CD8-positive, alpha-beta memory T cell (primary cell): ENCODE measurements around the gene OGFOD2. TPM values are rescaled to one million over a fixed set of nuclear protein-coding genes. Genes with fewer than 3 reads are reported as not detected.

ENCODE experiments used
- CTCF ChIA-PET: fragments of 350-600 bp; sonication (Branson Sonifier 250); formaldehyde crosslinking; loops from one replicate; lab custom pipeline; 2021; ENCODE audit warnings: antibody characterized with exemption; lab: Charles Lee
- POLR2A ChIA-PET: fragments of 350-600 bp; sonication (Branson Sonifier 250); formaldehyde crosslinking; loops from one replicate; lab custom pipeline; 2021; ENCODE audit warnings: antibody characterized with exemption; lab: Charles Lee
- DNase-seq, 5 donors: peaks; one replicate each; pipeline versions ENCODE4 v3.0.0 to v3.0.0-alpha.2; 2020 to 2022; ENCODE audit warnings: mixed read lengths in 1 of 5
- H3K27ac ChIP-seq: one replicate; pipeline ENCODE4 v1.7.0; 2013; ENCODE audit warnings: low read depth, mild to moderate bottlenecking, low read length, moderate library complexity
- H3K27me3 ChIP-seq: 2 replicates; pipeline ENCODE4 v1.7.0; 2013; ENCODE audit warnings: low read length, mild to moderate bottlenecking; ENCODE audit not compliant: insufficient read depth, poor library complexity, severe bottlenecking
- H3K36me3 ChIP-seq: 2 replicates; pipeline ENCODE4 v1.7.0; 2013; ENCODE audit warnings: mild to moderate bottlenecking, low read length, moderate library complexity; ENCODE audit not compliant: insufficient read depth
- H3K4me1 ChIP-seq: 2 replicates; pipeline ENCODE4 v1.7.0; 2013; ENCODE audit warnings: mild to moderate bottlenecking, low read length, moderate library complexity; ENCODE audit not compliant: insufficient read depth
- H3K4me3 ChIP-seq: 2 replicates; pipeline ENCODE4 v1.7.0; 2013; ENCODE audit warnings: mild to moderate bottlenecking, low read length
- H3K9me3 ChIP-seq: 2 replicates; pipeline ENCODE4 v1.7.0; 2013; ENCODE audit warnings: mild to moderate bottlenecking, low read length
- H3K27ac Mint-ChIP-seq, 8 donors: one replicate each; pipeline ENCODE4 v1.8.0; 2020 to 2021; ENCODE audit warnings: mixed read lengths in 8 of 8, mild to moderate bottlenecking in 6 of 8, inconsistent platforms in 3 of 8, moderate library complexity in 3 of 8
- H3K27me3 Mint-ChIP-seq, 2 donors: one replicate each; pipeline ENCODE4 v1.8.0; 2020 to 2021; ENCODE audit warnings: mixed read lengths in 2 of 2, mild to moderate bottlenecking in 1 of 2, moderate library complexity in 1 of 2
- H3K36me3 Mint-ChIP-seq, 3 donors: one replicate each; pipeline ENCODE4 v1.8.0; 2020 to 2021; ENCODE audit warnings: mixed read lengths in 3 of 3, inconsistent platforms in 1 of 3, mild to moderate bottlenecking in 1 of 3
- H3K4me1 Mint-ChIP-seq, 3 donors: one replicate each; pipeline ENCODE4 v1.8.0; 2020 to 2021; ENCODE audit warnings: mixed read lengths in 3 of 3, inconsistent platforms in 1 of 3, mild to moderate bottlenecking in 1 of 3
- H3K4me3 Mint-ChIP-seq, 7 donors: one replicate each; pipeline ENCODE4 v1.8.0; 2020 to 2021; ENCODE audit warnings: mixed read lengths in 7 of 7, mild to moderate bottlenecking in 6 of 7, moderate library complexity in 4 of 7, inconsistent platforms in 2 of 7
- H3K9me3 Mint-ChIP-seq, 5 donors: one replicate each; pipeline ENCODE4 v1.8.0; 2020 to 2022; ENCODE audit warnings: mixed read lengths in 5 of 5, mild to moderate bottlenecking in 3 of 5, moderate library complexity in 2 of 5, inconsistent platforms in 1 of 5
- polyA plus RNA-seq: library from polyadenylated mRNA; unstranded; fragments of 300-500 nt; fragmentation: Illumina TruSeq; gene quantifications from one replicate; pipeline ENCODE4 v1.2.3, GENCODE V29; 2021
- total RNA-seq, 2 experiments: library from RNA; stranded (reverse); gene quantifications; one replicate each; pipeline ENCODE4 v1.2.3, GENCODE V29; 2021

Gene OGFOD2
- total and polyA plus RNA-seq, 3 experiments from 2014 or later, result 14.9 to 29.5 (median 27.7) TPM

DNA sequence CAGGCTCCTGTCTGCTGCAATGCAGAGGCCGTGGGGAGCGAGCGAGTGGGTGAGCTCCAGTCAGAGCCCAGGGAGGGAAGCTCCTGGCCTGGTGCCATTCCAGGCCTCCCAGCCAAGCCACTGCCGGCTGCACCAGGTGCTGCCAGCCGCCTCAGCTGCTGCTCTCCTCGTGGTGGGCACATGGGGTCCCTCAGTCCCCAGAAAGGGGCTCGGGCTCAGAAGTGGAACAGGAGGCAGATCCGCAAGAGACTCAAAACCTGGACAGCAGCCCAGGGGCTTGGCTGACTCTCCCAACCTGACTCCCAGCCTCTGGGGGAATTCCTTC, 11.1 kb upstream of the OGFOD2 start:
- no peaks in the 10 kb centered on the region for H3K36me3 ChIP-seq
- Mint-ChIP-seq H3K4me1 (peaks cover 5 to 18% (median 9%) of the 10 kb centered on the region in 3 donors), H3K4me3 (no peak overlapping the region), H3K36me3 (peaks cover 0 to 3% (median 0%) of the 10 kb centered on the region in 3 donors), H3K27ac (no peak overlapping the region), H3K27me3 (no peaks in the 10 kb centered on the region), H3K9me3 (no peaks in the 10 kb centered on the region)
- DNase-seq, result no peak
- H3K4me1 ChIP-seq, result peaks cover 14% of the 10 kb centered on the region
- POLR2A ChIA-PET, result no interaction called here
- CTCF ChIA-PET, result interaction anchor here (1.1 kb wide), 1 partner anchor 9 kb away, joined by 3 read pairs; no protein-coding TSS in a partner anchor
- no peak overlapping the region for H3K4me3 ChIP-seq
- H3K27ac ChIP-seq, result no peak overlapping the region
- no peaks in the 10 kb centered on the region for H3K27me3 ChIP-seq
- H3K9me3 ChIP-seq, result no peaks in the 10 kb centered on the region

GRCh38 chr12:122964439-122965257, 10.4 kb upstream of the OGFOD2 start:
- H3K36me3 Mint-ChIP-seq, result peaks cover 0 to 1% (median 0%) of the 10 kb centered on the region in 3 donors
- POLR2A ChIA-PET, result no interaction called here
- H3K9me3 Mint-ChIP-seq, result no peaks in the 10 kb centered on the region
- peak overlapping the region; percentile 54 to 78 (median 69) for H3K4me3 Mint-ChIP-seq
- H3K27ac ChIP-seq, result no peak overlapping the region
- H3K27me3 Mint-ChIP-seq, result no peaks in the 10 kb centered on the region
- no peak overlapping the region for H3K4me3 ChIP-seq
- H3K4me1 Mint-ChIP-seq, result peaks cover 5 to 18% (median 9%) of the 10 kb centered on the region in 3 donors
- H3K36me3 ChIP-seq, result no peaks in the 10 kb centered on the region
- H3K27me3 ChIP-seq, result no peaks in the 10 kb centered on the region
- peak overlapping the region in 3 of 8 donors; percentile 41 to 63 (median 60) for H3K27ac Mint-ChIP-seq
- no peak for DNase-seq
- H3K4me1 ChIP-seq, result peaks cover 14% of the 10 kb centered on the region
- CTCF ChIA-PET, result interaction anchor here (1.0 to 1.1 kb wide), 2 partner anchors 10 to 12 kb away, joined by 3 read pairs; no protein-coding TSS in a partner anchor
- no peaks in the 10 kb centered on the region for H3K9me3 ChIP-seq

DNA sequence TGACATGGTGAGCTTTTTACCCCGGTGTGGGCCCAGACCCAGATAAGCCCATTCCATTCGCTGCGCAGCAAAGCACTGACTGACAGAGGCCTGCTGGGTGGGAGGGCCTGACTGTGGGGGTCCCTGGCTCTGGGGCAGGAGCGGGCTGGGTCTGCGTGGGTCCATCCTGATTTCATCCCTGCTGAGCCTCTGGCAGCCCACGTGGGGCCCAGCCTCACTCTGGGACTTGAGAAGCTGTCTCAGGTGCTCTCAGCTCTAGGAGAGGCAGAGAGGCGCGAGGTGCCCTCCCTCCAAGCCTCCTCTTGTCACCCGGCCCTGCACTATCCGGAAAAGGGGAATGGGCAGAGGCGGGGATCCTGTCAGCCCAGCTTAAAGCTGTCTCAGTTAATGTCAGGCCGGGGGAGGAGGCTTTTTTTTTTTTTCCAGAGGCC, 9.7 kb upstream of the OGFOD2 start:
- CTCF ChIA-PET, result interaction anchor here (1.0 kb wide), 1 partner anchor 13 kb away, joined by 3 read pairs; no protein-coding TSS in a partner anchor

DNA sequence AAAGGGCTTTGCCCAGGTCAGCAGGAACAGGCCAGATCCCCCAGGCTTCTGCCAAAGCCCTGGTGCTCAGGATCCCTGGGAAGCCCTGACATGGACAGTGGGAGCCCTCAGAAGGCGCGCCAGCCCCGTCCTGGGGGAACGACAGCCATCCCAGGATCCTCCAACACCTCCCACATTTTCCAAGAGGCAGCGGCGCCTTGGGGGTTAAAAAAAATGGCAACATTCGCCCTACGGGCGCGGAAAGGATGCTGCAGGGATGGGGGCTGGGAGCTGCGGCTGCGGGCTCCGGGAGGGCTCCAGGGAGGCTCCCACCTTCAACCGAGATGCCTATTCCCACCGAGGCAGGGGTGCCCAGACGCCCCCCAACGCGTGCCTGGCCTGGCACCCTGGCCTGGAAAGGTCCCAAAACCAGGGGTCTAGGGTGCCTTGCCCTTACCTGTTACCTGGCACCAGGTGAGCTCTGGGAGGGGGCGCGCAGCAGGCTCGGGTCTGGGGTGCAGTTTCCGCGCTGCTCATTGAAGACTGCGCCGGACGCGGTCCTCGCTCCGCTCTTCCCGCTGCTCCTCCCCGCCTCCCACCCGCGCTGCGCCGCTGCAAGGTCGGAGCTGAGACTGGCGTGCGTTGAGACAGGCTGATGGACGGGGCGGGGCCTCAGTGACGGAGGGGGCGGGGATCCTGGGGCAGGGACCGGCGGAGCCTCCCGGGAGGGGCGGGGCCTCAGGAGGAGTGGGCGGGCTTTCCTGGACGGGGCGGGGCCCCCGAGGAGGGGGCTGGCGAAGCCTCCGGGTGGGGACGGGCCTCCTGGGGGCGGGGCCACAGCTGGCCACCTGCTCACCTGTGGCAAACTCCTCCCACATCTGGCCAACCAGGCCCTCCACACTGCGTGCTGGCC, 8.9 kb upstream of the OGFOD2 start, which contains the start of gene ABCB9:
Gene ABCB9 (minus strand): TSS at position 613 of the 892 bp plus-strand sequence. CDS start 6,228 bp downstream, outside the sequence.
- H3K36me3 Mint-ChIP-seq, result no peaks in the 10 kb centered on the region
- H3K27me3 Mint-ChIP-seq, result no peaks in the 10 kb centered on the region
- Histone ChIP-seq H3K27ac (no peak within 1 kb of the TSS), H3K9me3 (no peaks in the 10 kb centered on the region), H3K4me3 (peak within 1 kb of the TSS; percentile 56), H3K4me1 (peaks cover 14% of the 10 kb centered on the region), H3K36me3 (no peaks in the 10 kb centered on the region), H3K27me3 (no peaks in the 10 kb centered on the region)
- peak within 1 kb of the TSS; percentile 25 to 83 (median 72) for H3K4me3 Mint-ChIP-seq
- peaks cover 5 to 18% (median 9%) of the 10 kb centered on the region in 3 donors for H3K4me1 Mint-ChIP-seq
- H3K9me3 Mint-ChIP-seq, result no peaks in the 10 kb centered on the region
- H3K27ac Mint-ChIP-seq, result peak within 1 kb of the TSS in 6 of 8 donors; percentile 7 to 89 (median 76)
- peak; percentile 83 to 97 (median 93) for DNase-seq
- CTCF ChIA-PET, result interaction anchor here (0.6 to 1.8 kb wide), 4 partner anchors 9 to 246 kb away, joined by 3 to 5 read pairs (median 4); partner anchors contain the start of genes CCDC62 and OGFOD2
- POLR2A ChIA-PET, result interaction anchor here (0.6 to 1.5 kb wide), 8 partner anchors 8 to 267 kb away, joined by 3 to 6 read pairs (median 4); partner anchors contain the start of genes ARL6IP4, MPHOSPH9, MTRFR and OGFOD2

More for the DNA sequence above, 9.7 kb upstream of the OGFOD2 start:
- no peaks in the 10 kb centered on the region for H3K27me3 Mint-ChIP-seq
- no peak overlapping the region for H3K27ac ChIP-seq
- peak overlapping the region in 3 of 7 donors; percentile 14 to 72 (median 15) for H3K4me3 Mint-ChIP-seq
- peak overlapping the region; percentile 56 for H3K4me3 ChIP-seq
- H3K9me3 Mint-ChIP-seq, result no peaks in the 10 kb centered on the region
- H3K4me1 Mint-ChIP-seq, result peaks cover 5 to 18% (median 9%) of the 10 kb centered on the region in 3 donors
- no peaks in the 10 kb centered on the region for H3K27me3 ChIP-seq
- H3K4me1 ChIP-seq, result peaks cover 14% of the 10 kb centered on the region
- POLR2A ChIA-PET, result no interaction called here
- H3K27ac Mint-ChIP-seq, result no peak overlapping the region
- H3K36me3 Mint-ChIP-seq, result peaks cover 0 to under 1% (median 0%) of the 10 kb centered on the region in 3 donors
- no peak for DNase-seq
- H3K9me3 ChIP-seq, result no peaks in the 10 kb centered on the region
- H3K36me3 ChIP-seq, result no peaks in the 10 kb centered on the region

GRCh38 chr12:122966743-122967550, 8.1 kb upstream of the OGFOD2 start:
- DNase-seq, result no peak
- H3K27ac Mint-ChIP-seq, result peak overlapping the region in 6 of 8 donors; percentile 7 to 89 (median 60)
- Histone ChIP-seq H3K27me3 (no peaks in the 10 kb centered on the region), H3K9me3 (no peaks in the 10 kb centered on the region), H3K4me1 (peaks cover 14% of the 10 kb centered on the region), H3K36me3 (no peaks in the 10 kb centered on the region), H3K4me3 (no peak overlapping the region), H3K27ac (no peak overlapping the region)
- peaks cover 5 to 18% (median 9%) of the 10 kb centered on the region in 3 donors for H3K4me1 Mint-ChIP-seq
- no peaks in the 10 kb centered on the region for H3K36me3 Mint-ChIP-seq
- H3K9me3 Mint-ChIP-seq, result no peaks in the 10 kb centered on the region
- peak overlapping the region; percentile 1 to 62 (median 25) for H3K4me3 Mint-ChIP-seq
- no peaks in the 10 kb centered on the region for H3K27me3 Mint-ChIP-seq
- ChIA-PET CTCF (interaction anchor here (0.6 to 1.8 kb wide), 4 partner anchors 8 to 245 kb away, joined by 3 to 5 read pairs (median 4); partner anchors contain the start of genes CCDC62 and OGFOD2), POLR2A (interaction anchor here (0.6 to 1.5 kb wide), 9 partner anchors 7 to 266 kb away, joined by 3 to 6 read pairs (median 4); partner anchors contain the start of genes ARL6IP4, MPHOSPH9, MTRFR and OGFOD2)

GRCh38 chr12:122968104-122968503, 6.9 kb upstream of the OGFOD2 start:
- POLR2A ChIA-PET, result interaction anchor here (1.1 kb wide), 1 partner anchor 12 kb away, joined by 4 read pairs; no protein-coding TSS in a partner anchor
- Mint-ChIP-seq H3K27ac (no peak overlapping the region), H3K4me3 (peak overlapping the region in 1 of 7 donors; percentile 22), H3K36me3 (no peaks in the 10 kb centered on the region), H3K9me3 (no peaks in the 10 kb centered on the region), H3K27me3 (no peaks in the 10 kb centered on the region), H3K4me1 (peaks cover 5 to 22% (median 9%) of the 10 kb centered on the region in 3 donors)
- Histone ChIP-seq H3K4me3 (no peak overlapping the region), H3K4me1 (peaks cover 14% of the 10 kb centered on the region), H3K27me3 (no peaks in the 10 kb centered on the region), H3K36me3 (no peaks in the 10 kb centered on the region), H3K27ac (no peak overlapping the region), H3K9me3 (no peaks in the 10 kb centered on the region)
- CTCF ChIA-PET, result interaction anchor here (1.8 kb wide), 1 partner anchor 174 kb away, joined by 4 read pairs; no protein-coding TSS in a partner anchor
- no peak for DNase-seq
